Endothelial cell of umbilical vein (primary cell): ENCODE data around the gene C14orf93. TPM values are rescaled to one million over a fixed set of nuclear protein-coding genes. Genes with fewer than 3 reads are reported as not detected.

Experiments
- BruUV-seq: library from RNA; stranded (reverse); fragments of 400-500 nt; replicated peaks from 2 replicates; lab custom pipeline; 2021; lab: Mats Ljungman, UMichigan
- CTCF ChIA-PET: fragments of 300-600, 350-600 bp; sonication (Branson Sonifier 250); formaldehyde crosslinking; loops from one replicate; lab custom pipeline; 2021; ENCODE audit warnings: antibody characterized with exemption, inconsistent platforms; lab: Charles Lee
- POLR2A ChIA-PET: fragments of 300-600, 350-600 bp; sonication (Branson Sonifier 250); formaldehyde crosslinking; loops from one replicate; lab custom pipeline; 2021; ENCODE audit warnings: antibody characterized with exemption, inconsistent platforms; lab: Charles Lee
- DNase-seq: peaks from one replicate; pipeline ENCODE4 v3.0.0-alpha.2; 2011; ENCODE audit warnings: low read depth, low spot score
- FAIRE-seq: peaks from 2 replicates; lab custom pipeline; 2011; peaks lifted over from hg19 to GRCh38; lab: Jason Lieb, UNC
- H2AFZ ChIP-seq: 2 replicates; pipeline ENCODE4 v1.6.0; 2012; ENCODE audit warnings: low read depth, low read length, control low read depth, inconsistent platforms
- H3K27ac ChIP-seq: 2 replicates; pipeline ENCODE4 v1.5.1; 2011; ENCODE audit warnings: low read depth, mild to moderate bottlenecking, control low read depth, low read length, moderate library complexity; ENCODE audit not compliant: insufficient read depth
- H3K27me3 ChIP-seq, 2 experiments: 2 replicates each; pipeline versions ENCODE4 v1.6.0 to v1.6.1; 2011; ENCODE audit warnings: low read length in 2 of 2, mixed read lengths in 1 of 2; ENCODE audit not compliant: control insufficient read depth in 2 of 2, insufficient read depth in 2 of 2
- H3K36me3 ChIP-seq, 2 experiments: 2 replicates in 1 of 2; 3 replicates in 1 of 2; pipeline ENCODE4 v1.5.1; 2011; ENCODE audit warnings: low read length in 2 of 2, mild to moderate bottlenecking in 1 of 2, moderate library complexity in 1 of 2; ENCODE audit not compliant: control insufficient read depth in 2 of 2, insufficient read depth in 2 of 2; ENCODE audit errors: extremely low read depth in 1 of 2
- H3K4me1 ChIP-seq: 3 replicates; pipeline ENCODE4 v1.5.1; 2011; ENCODE audit warnings: mild to moderate bottlenecking, low read length; ENCODE audit not compliant: control insufficient read depth, insufficient read depth; ENCODE audit errors: extremely low read depth
- H3K4me2 ChIP-seq: 2 replicates; pipeline ENCODE4 v1.6.1; 2011; ENCODE audit warnings: low read length, control low read depth, mixed read lengths; ENCODE audit not compliant: insufficient read depth
- H3K4me3 ChIP-seq, 3 experiments: fragments of 200-600 bp in 1 of 3; sonication (generic), shearing (Covaris generic) in 1 of 3; replicated peaks in 1 of 3; 2 replicates each; pipeline ENCODE4 v1.5.1; 2011 to 2016; ENCODE audit warnings: control low read depth in 3 of 3, low read length in 3 of 3, mild to moderate bottlenecking in 2 of 3, inconsistent platforms in 1 of 3, low read depth in 1 of 3, moderate library complexity in 1 of 3; ENCODE audit not compliant: insufficient read depth in 1 of 3
- H3K79me2 ChIP-seq: 2 replicates; pipeline ENCODE4 v1.6.0; 2012; ENCODE audit warnings: low read length, inconsistent platforms; ENCODE audit not compliant: control insufficient read depth, insufficient read depth
- H3K9ac ChIP-seq: replicated peaks from 2 replicates; pipeline ENCODE3; 2011; ENCODE audit warnings: low read length, control low read depth; ENCODE audit not compliant: insufficient read depth; ENCODE audit errors: extremely low read depth
- H3K9me1 ChIP-seq: replicated peaks from 3 replicates; pipeline ENCODE4 v1.6.0; 2011; ENCODE audit warnings: mild to moderate bottlenecking, low read length; ENCODE audit not compliant: control insufficient read depth, insufficient read depth; ENCODE audit errors: extremely low read depth
- H3K9me3 ChIP-seq: replicated peaks from 2 replicates; pipeline ENCODE4 v1.5.1; 2012; ENCODE audit warnings: low read length, inconsistent platforms; ENCODE audit not compliant: control insufficient read depth, insufficient read depth
- H4K20me1 ChIP-seq: replicated peaks from 2 replicates; pipeline ENCODE3; 2011; ENCODE audit warnings: mild to moderate bottlenecking, low read length; ENCODE audit not compliant: control insufficient read depth, insufficient read depth; ENCODE audit errors: extremely low read depth
- CTCF ChIP-seq, 2 donors: IDR thresholded peaks; 1 replicate in 1 of 2; 2 replicates in 1 of 2; pipeline ENCODE4 v1.5.1; 2011; ENCODE audit warnings: low read length in 2 of 2, mild to moderate bottlenecking in 2 of 2, moderate library complexity in 2 of 2, control low read depth in 1 of 2, inconsistent platforms in 1 of 2, low read depth in 1 of 2; ENCODE audit not compliant: insufficient read depth in 1 of 2; ENCODE audit errors: extremely low read depth in 1 of 2
- EZH2 ChIP-seq: IDR thresholded peaks from 2 replicates; pipeline ENCODE4 v1.6.1; 2012; ENCODE audit warnings: borderline replicate concordance, low read depth, mild to moderate bottlenecking, moderate library complexity, low read length, inconsistent platforms; ENCODE audit not compliant: severe bottlenecking
- FOS ChIP-seq: IDR thresholded peaks from 2 replicates; pipeline ENCODE4 v1.6.1; 2011; ENCODE audit warnings: mild to moderate bottlenecking, low read length, moderate library complexity, borderline replicate concordance; ENCODE audit not compliant: insufficient read depth
- GATA2 ChIP-seq: IDR thresholded peaks from 2 replicates; pipeline ENCODE4 v1.7.0; 2011; ENCODE audit warnings: low read depth, mild to moderate bottlenecking, moderate library complexity, mixed read lengths, low read length; ENCODE audit not compliant: insufficient read length, insufficient read depth
- JUN ChIP-seq: IDR thresholded peaks from 2 replicates; pipeline ENCODE4 v1.6.1; 2011; ENCODE audit warnings: borderline replicate concordance, low read depth; ENCODE audit not compliant: insufficient read length, insufficient read depth
- MYC ChIP-seq: IDR thresholded peaks from one replicate; pipeline ENCODE4 v1.6.1; 2011; ENCODE audit warnings: mild to moderate bottlenecking, low read depth, low read length
- POLR2A ChIP-seq: IDR thresholded peaks from 2 replicates; pipeline ENCODE4 v1.6.1; 2012; ENCODE audit warnings: low read depth, mild to moderate bottlenecking, control low read depth, low read length
- POLR2AphosphoS5 ChIP-seq: IDR thresholded peaks from 2 replicates; pipeline ENCODE4 v1.6.1; 2012; ENCODE audit warnings: low read depth, mild to moderate bottlenecking, control low read depth, low read length, moderate library complexity; ENCODE audit not compliant: insufficient read depth
- dilution Hi-C: fragments of 300-500 bp; cut with MboI; formaldehyde crosslinking; loops from one replicate; pipeline ENCODE4 v1.15.0; 2019; ENCODE audit warnings: low sequenced_read_pairs; ENCODE audit not compliant: extremely low pct_ligation_motif_present
- intact Hi-C: fragments of 100-400 bp; cut with micrococcal nuclease; formaldehyde crosslinking; loops from one replicate; pipeline ENCODE4 v1.10.0; 2022
- polyA plus RNA-seq, 4 experiments: library from polyadenylated mRNA; depleted of rRNA in 3 of 4; stranded (reverse) in 3 of 4; unstranded in 1 of 4; fragments of >200 nt; gene quantifications; 2 replicates each; pipeline versions ENCODE4 v1.2.1 to v1.2.3, GENCODE V29; 2011 to 2012; ENCODE audit warnings: missing spikeins in 1 of 4
- total RNA-seq: library from RNA; stranded (reverse); gene quantifications from 2 replicates; pipeline ENCODE4 v1.2.3, GENCODE V29; 2021
- TF ChIP-seq, protein P1 (sequence below): IDR thresholded peaks from 2 replicates; pipeline ENCODE4 v1.6.1; 2011; ENCODE audit not compliant: insufficient read depth, insufficient read length

The C14orf93 gene
- total and polyA plus RNA-seq, 2 donors (not counting 3 experiments of a cell fraction or from before 2014, with no cell fraction given) = 7.1 to 9.2 TPM

GRCh38 chr14:23055147-23055550, 45.2 kb upstream of the C14orf93 start:
- H3K4me2 ChIP-seq = no peak overlapping the region
- H4K20me1 ChIP-seq = no peaks in the 10 kb centered on the region
- H3K9me3 ChIP-seq = no peaks in the 10 kb centered on the region
- no peak overlapping the region for H3K9ac ChIP-seq
- H2AFZ ChIP-seq = no peak overlapping the region
- H3K4me3 ChIP-seq = no peak overlapping the region
- DNase-seq = no peak
- dilution Hi-C loops = no loop called here
- CTCF ChIA-PET = interaction anchor here (0.9 to 13.4 kb wide), 7 partner anchors 8 to 82 kb away, joined by 3 to 1071 read pairs (median 4); partner anchors contain the start of gene AJUBA
- H3K9me1 ChIP-seq = no peaks in the 10 kb centered on the region
- intact Hi-C loops = loop anchor here (5.0 to 10.0 kb wide), 2 partner anchors 128 to 230 kb away; partner anchors contain the start of genes MRPL52 and PRMT5
- H3K4me1 ChIP-seq = peaks cover 12% of the 10 kb centered on the region
- no peaks in the 10 kb centered on the region for H3K79me2 ChIP-seq
- TF ChIP-seq GATA2 (no peak), POLR2A (no peak), CTCF (IDR thresholded peaks at IDR 0.05; ENCODE audit: extremely low read depth in 1 of 2, insufficient read depth in 1 of 2, low read depth in 1 of 2, low read length in 2 of 2) (no peak), POLR2AphosphoS5 (no peak), MYC (no peak), EZH2 (no peak), FOS (no peak), JUN (no peak)
- TF ChIP-seq, protein P1, sequence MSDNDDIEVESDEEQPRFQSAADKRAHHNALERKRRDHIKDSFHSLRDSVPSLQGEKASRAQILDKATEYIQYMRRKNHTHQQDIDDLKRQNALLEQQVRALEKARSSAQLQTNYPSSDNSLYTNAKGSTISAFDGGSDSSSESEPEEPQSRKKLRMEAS = no peak
- no TSS peak for BruUV-seq
- H3K36me3 ChIP-seq = peaks cover 6 to 20% of the 10 kb centered on the region in 2 experiments
- no peak overlapping the region for H3K27ac ChIP-seq
- H3K27me3 ChIP-seq = no peaks in the 10 kb centered on the region
- no peak for FAIRE-seq
- POLR2A ChIA-PET = interaction anchor here (1.1 to 1.8 kb wide), 2 partner anchors 9 to 69 kb away, joined by 4 to 5 read pairs; no protein-coding TSS in a partner anchor
